H1 (cell line): ENCODE data around the gene U2AF1L4. TPM values are rescaled to one million over a fixed set of nuclear protein-coding genes. Genes with fewer than 3 reads are reported as not detected.

Experiments used
- CTCF ChIA-PET: fragments of 300-600 bp; sonication (Branson Sonifier 250); formaldehyde crosslinking; loops from one replicate; lab custom pipeline; 2021; ENCODE audit not compliant: partially characterized antibody; lab: Charles Lee
- POLR2A ChIA-PET: fragments of 300-600 bp; sonication (Branson Sonifier 250); formaldehyde crosslinking; loops from one replicate; lab custom pipeline; 2021; ENCODE audit warnings: inconsistent platforms; ENCODE audit not compliant: partially characterized antibody; lab: Charles Lee
- DNase-seq, 2 experiments: peaks; one replicate each; pipeline versions ENCODE4 v3.0.0 to v3.0.0-alpha.2; 2010 to 2022; ENCODE audit warnings: low spot score in 2 of 2, low read depth in 1 of 2, mixed read lengths in 1 of 2
- FAIRE-seq: peaks from 2 replicates; lab custom pipeline; 2011; peaks lifted over from hg19 to GRCh38; lab: Jason Lieb, UNC
- H2AFZ ChIP-seq: 2 replicates; pipeline ENCODE4 v1.8.1; 2012; ENCODE audit warnings: low read length, inconsistent platforms
- H2AK5ac ChIP-seq: 2 replicates; pipeline ENCODE4 v1.6.1; 2013; ENCODE audit warnings: low read depth, low read length
- H2BK120ac ChIP-seq: replicated peaks from 2 replicates; pipeline ENCODE3; 2013; ENCODE audit warnings: low read depth, low read length, inconsistent platforms
- H2BK12ac ChIP-seq: 2 replicates; pipeline ENCODE4 v1.6.1; 2013; ENCODE audit warnings: low read depth, low read length
- H2BK15ac ChIP-seq: 2 replicates; pipeline ENCODE4 v1.6.1; 2013; ENCODE audit warnings: low read length
- H2BK20ac ChIP-seq: 2 replicates; pipeline ENCODE4 v1.6.1; 2013; ENCODE audit warnings: low read length
- H2BK5ac ChIP-seq: 2 replicates; pipeline ENCODE4 v1.6.1; 2013; ENCODE audit warnings: low read depth, low read length
- H3K14ac ChIP-seq: 2 replicates; pipeline ENCODE4 v1.6.1; 2013; ENCODE audit warnings: inconsistent platforms; ENCODE audit not compliant: insufficient read length
- H3K18ac ChIP-seq: 2 replicates; pipeline ENCODE4 v1.6.1; 2013; ENCODE audit warnings: low read length; ENCODE audit errors: extremely low read depth
- H3K23ac ChIP-seq: 2 replicates; pipeline ENCODE4 v1.6.1; 2013; ENCODE audit warnings: inconsistent platforms; ENCODE audit not compliant: insufficient read length
- H3K23me2 ChIP-seq: 2 replicates; pipeline ENCODE4 v1.6.1; 2013; ENCODE audit warnings: low read depth, low read length
- H3K27ac ChIP-seq: 2 replicates; pipeline ENCODE4 v1.6.1; 2011; ENCODE audit warnings: low read depth, low read length, inconsistent platforms
- H3K27me3 ChIP-seq, 4 experiments: replicated peaks in 1 of 4; 1 replicate in 1 of 4; 2 replicates in 3 of 4; pipeline versions ENCODE4 v1.6.1 to v1.8.1; 2011 to 2013; ENCODE audit warnings: low read length in 3 of 4, mild to moderate bottlenecking in 3 of 4, inconsistent platforms in 2 of 4, mixed read lengths in 2 of 4, moderate library complexity in 1 of 4; ENCODE audit not compliant: control insufficient read depth in 3 of 4, insufficient read depth in 3 of 4; ENCODE audit errors: extremely low read depth in 1 of 4
- H3K36me3 ChIP-seq, 4 experiments: 2 replicates each; pipeline versions ENCODE4 v1.6.1 to v1.8.1; 2011 to 2013; ENCODE audit warnings: mild to moderate bottlenecking in 4 of 4, low read length in 3 of 4, moderate library complexity in 2 of 4, control low read depth in 1 of 4, inconsistent platforms in 1 of 4; ENCODE audit not compliant: insufficient read depth in 4 of 4, control insufficient read depth in 2 of 4
- H3K4ac ChIP-seq: replicated peaks from 2 replicates; pipeline ENCODE3; 2013; ENCODE audit warnings: low read length, low read depth, mixed read lengths, inconsistent platforms; ENCODE audit not compliant: insufficient read length
- H3K4me1 ChIP-seq, 4 experiments: replicated peaks in 1 of 4; 1 replicate in 1 of 4; 2 replicates in 3 of 4; pipeline versions ENCODE4 v1.6.1 to v1.8.1; 2011 to 2013; ENCODE audit warnings: low read length in 3 of 4, inconsistent platforms in 2 of 4, mixed read lengths in 1 of 4; ENCODE audit not compliant: insufficient read depth in 4 of 4, control insufficient read depth in 3 of 4
- H3K4me2 ChIP-seq, 2 experiments: 2 replicates each; pipeline versions ENCODE4 v1.6.1 to v1.8.1; 2011 to 2013; ENCODE audit warnings: low read depth in 2 of 2, low read length in 2 of 2, control low read depth in 1 of 2, inconsistent platforms in 1 of 2, mild to moderate bottlenecking in 1 of 2; ENCODE audit not compliant: insufficient read depth in 1 of 2
- H3K4me3 ChIP-seq, 4 experiments: fragments of 200-600, 300-600 bp in 1 of 4; sonication (generic), shearing (Covaris generic), sonication (Bioruptor Twin) in 1 of 4; 2 replicates each; pipeline versions ENCODE4 v1.5.1 to v1.8.1; 2011 to 2016; ENCODE audit warnings: low read length in 4 of 4, low read depth in 3 of 4, control low read depth in 2 of 4, inconsistent platforms in 2 of 4, mild to moderate bottlenecking in 2 of 4, mixed read lengths in 1 of 4, moderate library complexity in 1 of 4; ENCODE audit not compliant: insufficient read depth in 2 of 4; ENCODE audit errors: extremely low read depth in 1 of 4
- H3K56ac ChIP-seq: replicated peaks from 2 replicates; pipeline ENCODE3; 2013; ENCODE audit warnings: low read depth, mild to moderate bottlenecking, mixed read lengths, low read length, inconsistent platforms; ENCODE audit not compliant: insufficient read length
- H3K79me1 ChIP-seq: 2 replicates; pipeline ENCODE4 v1.6.1; 2013; ENCODE audit warnings: low read depth, low read length, control low read depth
- H3K79me2 ChIP-seq, 2 experiments: 2 replicates each; pipeline versions ENCODE4 v1.6.1 to v1.8.1; 2012 to 2013; ENCODE audit warnings: low read length in 2 of 2, mild to moderate bottlenecking in 2 of 2, inconsistent platforms in 1 of 2; ENCODE audit not compliant: insufficient read depth in 2 of 2, control insufficient read depth in 1 of 2
- H3K9ac ChIP-seq, 4 experiments: replicated peaks in 1 of 4; 1 replicate in 1 of 4; 2 replicates in 3 of 4; pipeline versions ENCODE4 v1.6.1 to v1.8.1; 2011 to 2013; ENCODE audit warnings: low read depth in 3 of 4, low read length in 3 of 4, control low read depth in 2 of 4, mild to moderate bottlenecking in 2 of 4, moderate library complexity in 2 of 4, inconsistent platforms in 1 of 4; ENCODE audit errors: extremely low read depth in 1 of 4
- H3K9me3 ChIP-seq, 2 experiments: 2 replicates each; pipeline versions ENCODE4 v1.6.1 to v1.8.1; 2012 to 2013; ENCODE audit warnings: mild to moderate bottlenecking in 2 of 2, moderate library complexity in 2 of 2, control low read depth in 1 of 2, inconsistent platforms in 1 of 2, low read depth in 1 of 2, low read length in 1 of 2, mixed read lengths in 1 of 2; ENCODE audit not compliant: insufficient read depth in 2 of 2
- H4K20me1 ChIP-seq, 2 experiments: replicated peaks in 1 of 2; 2 replicates each; pipeline versions ENCODE3 to v1.8.1; 2011 to 2013; ENCODE audit warnings: inconsistent platforms in 2 of 2, low read length in 2 of 2, mild to moderate bottlenecking in 1 of 2; ENCODE audit not compliant: insufficient read depth in 2 of 2, control insufficient read depth in 1 of 2
- H4K5ac ChIP-seq: 2 replicates; pipeline ENCODE4 v1.6.1; 2013; ENCODE audit warnings: low read length, low read depth, mixed read lengths, inconsistent platforms; ENCODE audit not compliant: insufficient read length
- H4K8ac ChIP-seq: 2 replicates; pipeline ENCODE4 v1.8.0; 2013; ENCODE audit warnings: mild to moderate bottlenecking, moderate library complexity, low read length, inconsistent platforms; ENCODE audit not compliant: insufficient read depth; ENCODE audit errors: extremely low read depth
- H4K91ac ChIP-seq: replicated peaks from 2 replicates; pipeline ENCODE3; 2013; ENCODE audit warnings: low read length, mixed read lengths, inconsistent platforms; ENCODE audit not compliant: insufficient read length
- BACH1 ChIP-seq: IDR thresholded peaks from 2 replicates; pipeline ENCODE4 v1.6.1; 2012; ENCODE audit warnings: low read length, improper control_type of control experiment
- BCL11A ChIP-seq, 2 experiments: IDR thresholded peaks; one replicate each; pipeline ENCODE4 v1.6.1; 2011; ENCODE audit warnings: low read depth in 2 of 2, low read length in 2 of 2, mild to moderate bottlenecking in 2 of 2
- CBX8 ChIP-seq: fragments of 300-800, 300-1000 bp; sonication (generic); IDR thresholded peaks from 2 replicates; pipeline ENCODE4 v1.7.1; 2016; ENCODE audit warnings: low read depth, low read length, borderline replicate concordance
- CHD2 ChIP-seq: IDR thresholded peaks from 2 replicates; pipeline ENCODE4 v1.6.1; 2012; ENCODE audit warnings: low read length, improper control_type of control experiment
- SIN3A ChIP-seq, 2 experiments: IDR thresholded peaks in 1 of 2; conservative IDR thresholded peaks in 1 of 2; 2 replicates each; pipeline ENCODE4 v1.6.1; 2011 to 2012; ENCODE audit warnings: low read length in 2 of 2, improper control_type of control experiment in 1 of 2, low read depth in 1 of 2, mild to moderate bottlenecking in 1 of 2
- SIRT6 ChIP-seq: IDR thresholded peaks from one replicate; pipeline ENCODE4 v1.7.1; 2012; ENCODE audit warnings: low read length, inconsistent platforms
- SP1 ChIP-seq: IDR thresholded peaks from 2 replicates; pipeline ENCODE4 v1.6.1; 2011; ENCODE audit warnings: low read depth, low read length
- SUZ12 ChIP-seq: fragments of 200-600 bp; sonication (generic); IDR thresholded peaks from 2 replicates; pipeline ENCODE4 v1.6.1; 2012; ENCODE audit warnings: mild to moderate bottlenecking, inconsistent platforms, low read length, moderate library complexity, mixed read lengths
- TAF7 ChIP-seq: optimal IDR thresholded peaks from 2 replicates; pipeline ENCODE3; 2011; ENCODE audit warnings: low read depth, mild to moderate bottlenecking, inconsistent platforms, low read length, moderate library complexity, borderline replicate concordance
- WGBS, 2 experiments: shearing (Covaris generic) in 1 of 2; methylation state at CpG; one replicate each; pipeline versions ENCODE4 v1.1.6 to v1.1.7; 2013 to 2015; ENCODE audit warnings: low lambda C conversion rate in 2 of 2, mixed read lengths in 2 of 2, inconsistent platforms in 1 of 2, low coverage in 1 of 2, missing lambda C conversion rate in 1 of 2; ENCODE audit not compliant: insufficient replicate concordance in 2 of 2, insufficient coverage in 1 of 2, insufficient read length in 1 of 2; ENCODE audit errors: extremely low coverage in 1 of 2, missing lambda C conversion rate in 1 of 2; 5-methylcytosine and 5-hydroxymethylcytosine counted together
- polyA plus RNA-seq, 7 experiments: library from polyadenylated mRNA; depleted of rRNA in 3 of 7; stranded (reverse) in 5 of 7; unstranded in 2 of 7; fragments of >200 nt in 5 of 7; fragments of 200-250 nt in 2 of 7; gene quantifications; 1 replicate in 5 of 7; 2 replicates in 1 of 7; 4 replicates in 1 of 7; pipeline versions ENCODE4 v1.2.1 to v1.2.3, GENCODE V29; 2011 to 2013; ENCODE audit warnings: missing spikeins in 2 of 7, mixed read lengths in 2 of 7
- total RNA-seq: library from RNA; stranded (reverse); fragmentation: NEBNext Ultra II Directional; extraction: Animal tissue kit (Norgen Biotek cat#: 25700); gene quantifications from 2 replicates; pipeline ENCODE4 v1.2.1, GENCODE V29; 2021

U2AF1L4 gene
- total and polyA plus RNA-seq, 2 of the 8 experiments (the other 6 are each of a cell fraction or from before 2014, with no cell fraction given) = 15.1 to 32.7 TPM

- FAIRE-seq = no peak
- Histone ChIP-seq H3K79me2 (peaks cover 0 to 6% of the 10 kb centered on the region in 2 experiments; a peak in 2 of 4 replicates), H3K4me3 (peak overlapping the region; percentile 51 to 98 (median 75)), H3K27me3 (peaks cover 0 to 17% (median 11%) of the 10 kb centered on the region in 4 experiments; a peak in 5 of 7 replicates), H3K79me1 (peaks cover 4% of the 10 kb centered on the region), H3K4me2 (peak overlapping the region; percentile 95 to 98), H3K56ac (no peak overlapping the region), H3K9me3 (no peaks in the 10 kb centered on the region), H4K91ac (peak overlapping the region; percentile 87), H4K20me1 (peaks cover 0 to 4% of the 10 kb centered on the region in 2 experiments), H3K27ac (no peak overlapping the region), H2BK15ac (no peak overlapping the region), H4K8ac (peak overlapping the region; percentile 32), H3K18ac (peak overlapping the region; percentile 83), H2AK5ac (no peak overlapping the region), H2AFZ (peak overlapping the region; percentile 46; the same call in 1 of the 2 replicates), H3K36me3 (peaks cover 0 to 5% (median 0%) of the 10 kb centered on the region in 4 experiments; a peak in 2 of 8 replicates), H3K14ac (no peak overlapping the region), H2BK120ac (no peak overlapping the region), H3K4me1 (peaks cover 0 to 18% (median 11%) of the 10 kb centered on the region in 4 experiments; a peak in 5 of 7 replicates), H2BK20ac (no peak overlapping the region), H3K23ac (no peak overlapping the region), H3K9ac (peak overlapping the region in 1 of 4 experiments; percentile 50; a peak in 1 of 7 replicates), H3K23me2 (peaks cover 16% of the 10 kb centered on the region; the same call in 1 of the 2 replicates), H2BK5ac (no peak overlapping the region), H4K5ac (peak overlapping the region; percentile 39), H3K4ac (no peak overlapping the region), H2BK12ac (no peak overlapping the region)
- no peak for DNase-seq
- 4% methylated on average over 49 of the region's 74 CpGs; no CpG with 5 or more reads in 1 of the 2 experiments for WGBS, 2 experiments
- ChIA-PET POLR2A (interaction anchor here (0.6 to 2.6 kb wide), 10 partner anchors 8 to 101 kb away, joined by 3 to 23 read pairs (median 6); partner anchors contain the start of genes KIRREL2, LIN37, PSENEN and U2AF1L4), CTCF (interaction anchor here (0.6 to 2.0 kb wide), 3 partner anchors 12 to 145 kb away, joined by 3 to 9 read pairs (median 4); no protein-coding TSS in a partner anchor)
- TF ChIP-seq BCL11A (IDR thresholded peaks at IDR 0.05; ENCODE audit: low read depth in 2 of 2, low read length in 2 of 2) (no peak), SIRT6 (no peak), SUZ12 (peak; percentile 33; the same call in 1 of the 2 replicates), CBX8 (no peak), SP1 (no peak), SIN3A (conservative IDR thresholded peaks at IDR 0.05 in 1 of 2, IDR thresholded peaks at IDR 0.05 in 1 of 2; ENCODE audit: low read depth in 1 of 2, low read length in 2 of 2) (peak in 1 of 2 experiments; percentile 30; a peak in 1 of 4 replicates), CHD2 (no peak), TAF7 (no peak), BACH1 (no peak)
These were observed 10.5 kb upstream of the U2AF1L4 start for GRCh38 chr19:35755550-35756376.
